Occipital lobe (tissue), 2 donors: ENCODE measurements around the gene TSHZ2. TPM values are rescaled to one million over a fixed set of nuclear protein-coding genes. Genes with fewer than 3 reads are reported as not detected.
"Not testable (repeated sequence)": the region's sequence is repeated elsewhere in the genome, so short reads cannot be mapped to it uniquely, and the experiment has no call there.

Source experiments
- DNase-seq: peaks from one replicate; lab custom pipeline; 2025; lab: John Stamatoyannopoulos, UW
- total RNA-seq: library from RNA; depleted of rRNA; stranded (reverse); fragments of >200 nt; gene quantifications from one replicate; pipeline ENCODE4 v1.2.3, GENCODE V29; 2014

The TSHZ2 gene
- total RNA-seq, 1 donor from 2014 or later = 0.31 TPM

DNA sequence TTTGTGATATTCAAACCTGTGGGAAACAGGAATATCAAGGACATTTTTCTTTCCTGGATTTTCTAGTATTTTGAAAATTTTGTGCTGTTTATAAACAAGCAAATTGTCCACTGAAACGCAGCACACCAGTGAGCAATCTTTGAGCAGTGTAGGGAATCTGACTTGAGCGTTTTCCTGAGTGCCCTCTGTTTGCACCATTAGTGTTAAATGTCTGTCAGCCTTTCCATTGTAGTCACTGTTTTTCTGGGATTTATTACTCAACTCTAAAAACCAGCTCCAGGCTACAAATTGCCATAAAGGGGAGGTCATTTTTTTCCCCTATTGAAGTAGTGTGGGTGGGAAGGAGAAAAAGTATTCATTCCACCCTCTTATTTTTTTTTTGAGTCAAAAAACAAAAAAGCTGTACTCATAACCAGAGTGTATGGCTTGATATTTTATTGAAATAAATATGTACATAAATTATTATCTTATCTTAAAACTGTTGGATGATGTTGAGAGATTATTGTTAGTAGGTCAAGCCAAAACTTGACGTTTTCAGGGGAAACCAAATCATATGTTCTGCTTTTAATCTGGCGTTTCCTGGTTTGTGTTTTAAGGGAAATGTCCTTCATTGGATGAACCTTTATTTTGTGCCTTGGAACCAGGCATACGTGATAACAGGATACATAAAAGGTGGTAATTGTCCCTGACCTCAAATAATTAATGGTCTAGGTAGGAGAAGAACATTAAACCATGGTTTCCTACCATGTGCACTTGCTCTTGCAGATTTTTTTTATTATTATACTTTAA is 51.8 kb downstream of the TSHZ2 start:
- no peak for DNase-seq

- not testable (repeated sequence) for DNase-seq
Observed at GRCh38 chr20:53024653-53025052, 52.5 kb downstream of the TSHZ2 start.

DNA sequence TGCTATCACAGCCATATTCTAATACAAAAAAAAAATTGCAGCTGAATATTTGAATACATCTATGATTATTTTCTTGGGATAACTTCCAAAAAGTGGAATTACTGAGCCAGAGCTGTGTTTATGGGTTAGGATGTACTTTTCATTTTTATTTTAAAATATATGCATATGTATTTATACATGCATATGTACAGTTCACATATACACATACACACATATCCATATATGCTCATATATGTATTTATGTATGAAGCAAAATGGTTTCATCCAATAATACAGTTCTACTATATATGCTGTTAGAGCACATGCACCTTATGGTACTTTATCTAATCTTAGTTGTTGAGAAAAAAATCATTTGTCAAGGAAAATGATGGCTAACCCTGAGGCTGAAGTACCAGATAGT is 54.9 kb downstream of the TSHZ2 start:
- DNase-seq = no peak

DNA sequence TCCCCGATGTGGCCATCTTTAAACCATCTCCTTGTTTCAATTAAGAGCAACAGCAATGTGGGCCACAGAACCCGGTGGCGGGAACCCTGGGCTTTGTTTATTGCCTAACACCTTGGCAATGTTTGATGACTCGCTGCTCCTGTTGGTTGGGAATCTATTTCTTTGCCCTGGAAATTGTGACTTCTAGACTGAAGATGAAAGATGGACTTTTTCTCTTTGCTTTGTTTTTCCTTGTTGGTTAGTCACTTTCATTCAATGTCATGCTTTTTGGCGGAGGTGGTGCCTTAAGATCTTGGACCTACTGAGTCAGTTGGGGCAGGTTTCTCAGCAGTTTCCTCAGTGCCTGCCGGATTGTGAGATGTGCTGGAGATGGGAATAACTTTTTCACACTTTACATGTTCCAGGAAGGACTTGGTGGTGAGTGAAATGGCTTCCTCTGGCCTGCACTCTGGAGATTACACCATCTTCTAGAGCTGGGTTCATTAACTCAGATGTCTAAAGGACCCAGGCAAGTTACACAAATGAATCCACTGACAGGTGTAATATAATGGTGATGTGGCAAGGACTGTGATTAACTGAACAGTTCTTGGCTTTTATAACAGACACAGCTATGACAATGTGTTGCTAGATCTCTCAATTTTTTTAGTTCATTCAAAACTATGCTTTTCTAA is 56.3 kb downstream of the TSHZ2 start:
- no peak for DNase-seq

- DNase-seq = no peak
Observed at GRCh38 chr20:53030061-53030460, 57.9 kb downstream of the TSHZ2 start.

DNA sequence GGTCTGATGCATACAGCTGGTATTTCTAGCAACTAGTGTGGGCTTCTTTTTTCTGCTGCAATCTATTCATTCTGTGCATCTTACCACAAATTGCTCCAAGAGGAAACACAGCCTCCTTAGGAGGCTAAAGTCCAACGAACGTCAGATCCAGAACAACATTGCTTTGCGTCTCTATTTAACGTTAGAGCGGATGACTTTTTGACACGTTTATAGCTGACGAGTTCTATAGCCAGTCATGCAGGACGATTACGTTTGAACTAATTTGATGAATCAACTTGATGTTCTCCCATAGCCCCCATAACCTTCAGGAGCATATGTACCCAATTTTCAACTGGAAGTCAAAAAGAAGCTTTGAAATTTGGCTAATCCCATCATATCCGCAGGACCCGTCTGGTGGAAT is 59.9 kb downstream of the TSHZ2 start:
- DNase-seq = no peak

- DNase-seq = no peak
Observed at GRCh38 chr20:53032478-53032932, 60.3 kb downstream of the TSHZ2 start.

DNA sequence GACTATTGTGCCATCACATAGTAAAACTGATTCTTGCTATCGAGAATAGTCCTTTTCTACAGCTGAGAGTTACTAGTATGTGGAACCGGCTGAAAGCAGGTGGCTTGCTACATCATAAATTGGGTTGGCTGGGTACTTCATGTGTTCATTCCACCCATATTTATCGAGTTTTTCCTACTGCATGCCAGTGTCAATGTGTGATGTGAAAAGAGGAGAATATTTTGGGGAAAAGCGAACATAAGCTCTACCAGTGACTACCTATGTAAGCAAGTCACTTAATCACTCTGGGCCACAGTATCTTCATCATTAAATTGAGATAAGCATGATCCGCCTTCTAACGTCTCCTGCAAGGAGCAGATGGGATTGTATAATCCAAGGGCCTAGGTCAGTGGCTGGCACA is 61.0 kb downstream of the TSHZ2 start:
- DNase-seq = no peak

DNA sequence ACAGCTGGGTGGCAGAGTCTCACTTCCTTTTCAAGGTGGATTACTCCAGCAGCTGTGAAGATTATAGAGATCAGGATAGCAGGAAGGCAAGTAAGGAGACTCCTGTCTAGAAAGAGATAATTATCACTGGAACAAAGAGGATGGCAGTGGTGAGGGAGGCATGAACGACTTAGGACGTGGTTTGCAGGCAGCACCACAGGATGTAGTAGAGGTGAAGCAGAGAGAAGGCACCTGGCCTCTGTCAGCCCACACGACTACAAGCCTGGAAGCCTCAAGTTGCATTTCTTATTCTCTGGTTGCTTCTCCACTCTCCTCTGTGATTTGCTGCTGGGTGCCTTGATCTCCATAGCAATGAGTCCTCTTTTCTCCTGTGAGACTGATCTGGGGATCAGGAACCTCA is 62.7 kb downstream of the TSHZ2 start:
- no peak for DNase-seq

- DNase-seq = no peak
Observed at GRCh38 chr20:53036992-53037391, 64.8 kb downstream of the TSHZ2 start.

GRCh38 chr20:53037621-53038020 is 65.5 kb downstream of the TSHZ2 start:
- DNase-seq = no peak

GRCh38 chr20:53038299-53038698 is 66.1 kb downstream of the TSHZ2 start:
- no peak for DNase-seq

DNA sequence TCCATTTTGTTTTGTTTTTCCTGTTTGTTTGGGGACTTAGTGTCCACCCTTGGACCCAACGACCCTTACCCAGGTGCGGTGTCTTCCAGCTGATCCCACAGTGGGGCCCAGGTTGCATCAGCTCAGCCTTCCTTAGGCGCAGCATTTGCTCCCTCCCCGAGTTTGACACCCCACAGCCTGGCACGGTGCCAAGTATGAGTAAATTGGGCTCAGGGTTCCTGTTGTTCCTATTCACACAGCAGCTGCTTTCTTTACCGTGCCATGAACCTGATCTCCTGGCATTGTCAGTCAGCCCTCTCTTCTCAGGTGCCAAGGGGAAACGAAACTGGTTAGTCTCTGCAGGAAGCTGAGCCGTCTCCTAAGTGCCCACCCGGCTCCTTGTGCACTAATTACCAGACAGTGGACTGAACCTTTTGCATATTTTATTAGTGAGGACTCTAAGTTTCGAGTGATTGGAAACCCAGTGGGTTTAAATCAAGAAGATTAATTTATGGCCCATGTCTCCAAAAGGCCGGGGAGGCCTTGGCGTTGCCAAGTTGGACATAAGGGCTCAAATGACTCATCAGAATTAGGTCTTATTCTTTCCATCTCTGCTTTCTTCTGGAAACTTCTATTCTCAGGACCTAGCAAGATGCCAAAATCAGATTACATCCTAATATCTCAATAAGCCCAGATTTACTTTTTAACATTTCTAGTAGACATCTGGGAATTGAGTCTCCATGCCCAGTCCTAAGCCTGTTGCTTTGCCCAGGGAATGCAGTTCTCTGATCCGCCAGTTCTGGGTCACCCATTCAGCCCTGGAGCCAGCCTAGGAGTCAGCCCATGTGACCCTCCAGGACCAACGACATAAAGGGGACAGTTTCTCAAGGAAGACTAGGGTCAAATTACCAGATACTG is 68.8 kb downstream of the TSHZ2 start:
- no peak for DNase-seq

GRCh38 chr20:53042521-53042920 is 70.4 kb downstream of the TSHZ2 start:
- no peak for DNase-seq

GRCh38 chr20:53044296-53044695 is 72.1 kb downstream of the TSHZ2 start:
- no peak for DNase-seq

- DNase-seq = no peak
Observed at GRCh38 chr20:53045941-53046340, 73.8 kb downstream of the TSHZ2 start.

GRCh38 chr20:53047203-53047602 is 75.0 kb downstream of the TSHZ2 start:
- no peak for DNase-seq

- no peak for DNase-seq
Observed at GRCh38 chr20:53048387-53048786, 76.2 kb downstream of the TSHZ2 start.

DNA sequence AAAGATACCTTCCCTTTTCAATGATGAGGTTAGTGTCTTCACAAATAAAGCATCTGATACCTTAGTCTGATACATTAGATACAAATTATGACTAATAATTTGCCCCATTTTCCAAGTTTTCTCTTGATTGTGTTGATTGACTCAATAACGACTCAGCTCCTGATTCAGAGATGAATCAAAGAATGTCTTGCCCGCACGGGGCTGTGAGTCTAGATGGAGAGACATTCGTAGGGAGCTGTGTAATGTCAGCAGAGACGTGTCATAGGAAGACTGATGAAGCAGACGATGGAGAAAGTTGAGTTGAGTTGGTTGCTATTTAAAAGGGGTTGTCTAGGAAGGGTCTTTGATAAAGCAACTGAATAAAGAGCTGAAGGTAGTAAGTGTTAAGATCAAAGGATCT is 78.2 kb downstream of the TSHZ2 start:
- no peak for DNase-seq

DNA sequence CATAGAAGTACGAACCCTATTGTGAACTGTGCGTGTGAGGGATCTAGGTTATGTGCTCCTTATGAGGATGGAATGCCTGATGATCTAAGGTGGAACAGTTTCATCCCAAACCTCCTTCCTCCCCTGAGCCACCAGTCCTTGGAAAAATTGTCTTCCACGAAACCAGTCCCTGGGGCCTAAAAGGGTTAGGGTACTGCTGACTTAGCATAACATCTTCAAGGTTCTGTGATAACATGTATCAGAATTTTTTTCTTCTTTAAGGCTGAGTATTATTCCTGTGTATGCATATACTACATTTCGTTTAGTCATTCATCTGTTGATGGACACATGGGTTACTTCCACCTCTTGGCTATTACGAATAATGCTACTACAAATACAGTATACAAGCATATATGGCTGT is 80.2 kb downstream of the TSHZ2 start:
- DNase-seq = no peak

DNA sequence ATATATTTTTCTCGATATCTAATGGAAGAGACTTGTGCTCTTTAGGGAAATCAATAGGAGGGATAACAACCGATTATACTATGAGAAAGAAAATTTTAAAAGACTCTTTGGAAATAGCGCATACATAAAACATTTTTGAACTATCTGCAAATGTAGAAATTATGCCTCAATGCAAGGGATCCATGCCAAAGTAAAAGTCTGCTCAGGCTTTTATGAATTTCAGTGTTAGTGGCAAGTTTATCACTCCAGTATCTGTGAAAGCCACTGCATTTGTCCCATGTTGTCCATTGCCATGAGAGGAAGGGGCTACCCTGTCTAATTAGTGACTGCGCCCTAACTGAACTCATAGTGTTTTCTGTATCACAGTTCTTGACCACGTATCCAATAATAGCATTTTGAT is 81.4 kb downstream of the TSHZ2 start:
- DNase-seq = no peak
